OCI-LY7 (cell line): Measurements from ENCODE around the gene OR9K2. TPM values are rescaled to one million over a fixed set of nuclear protein-coding genes. Genes with fewer than 3 reads are reported as not detected.
A peak's percentile ranks its signal among the peaks of the same experiment; 100 is the strongest.
"Not testable (repeated sequence)": the region's sequence is repeated elsewhere in the genome, so short reads cannot be mapped to it uniquely, and the experiment has no call there.

Experiments
- BruUV-seq: library from RNA; stranded (reverse); fragments of 400-500 nt; replicated peaks from 2 replicates; lab custom pipeline; 2021; lab: Mats Ljungman, UMichigan
- CTCF ChIA-PET: fragments of 300-600 bp; sonication (Branson Sonifier 250); formaldehyde crosslinking; loops from one replicate; lab custom pipeline; 2022; ENCODE audit warnings: antibody characterized with exemption; ENCODE audit not compliant: unreplicated experiment; lab: Charles Lee
- POLR2A ChIA-PET: fragments of 300-600 bp; sonication (Branson Sonifier 250); formaldehyde crosslinking; loops from one replicate; lab custom pipeline; 2022; ENCODE audit warnings: antibody characterized with exemption; lab: Charles Lee
- DNase-seq: peaks from one replicate; pipeline ENCODE4 v3.0.0-alpha.2; 2015; ENCODE audit warnings: low spot score
- H2AFZ ChIP-seq: fragments of 200-600 bp; sonication (generic), shearing (Covaris generic); 2 replicates; pipeline ENCODE4 v1.6.1; 2014; ENCODE audit warnings: mild to moderate bottlenecking, antibody characterized with exemption, low read length, moderate library complexity
- H3K27ac ChIP-seq: fragments of 200-600 bp; sonication (generic); 2 replicates; pipeline ENCODE4 v1.5.1; 2014; ENCODE audit warnings: mixed run types, low read depth, mild to moderate bottlenecking, moderate library complexity, low read length, inconsistent platforms; ENCODE audit not compliant: poor library complexity, severe bottlenecking
- H3K36me3 ChIP-seq: fragments of 200-600 bp; sonication (generic); 2 replicates; pipeline ENCODE4 v1.6.1; 2014; ENCODE audit warnings: mild to moderate bottlenecking, antibody characterized with exemption, low read length, moderate library complexity, mixed read lengths; ENCODE audit not compliant: insufficient read depth
- H3K4me1 ChIP-seq: fragments of 200-600 bp; sonication (generic); 2 replicates; pipeline ENCODE4 v1.5.1; 2014; ENCODE audit warnings: mild to moderate bottlenecking, low read length; ENCODE audit not compliant: insufficient read depth, poor library complexity, severe bottlenecking
- H3K4me2 ChIP-seq: fragments of 200-600 bp; sonication (generic); 2 replicates; pipeline ENCODE4 v1.6.1; 2014; ENCODE audit warnings: mild to moderate bottlenecking, low read length
- H3K4me3 ChIP-seq: fragments of 200-600 bp; sonication (generic); 2 replicates; pipeline ENCODE4 v1.5.1; 2014; ENCODE audit warnings: mild to moderate bottlenecking, low read depth, low read length; ENCODE audit not compliant: poor library complexity, severe bottlenecking
- H3K79me2 ChIP-seq: fragments of 200-600 bp; sonication (generic); 2 replicates; pipeline ENCODE4 v1.6.1; 2016; ENCODE audit warnings: low read depth, mild to moderate bottlenecking, low read length, moderate library complexity, mixed read lengths; ENCODE audit not compliant: insufficient read depth
- H3K9me2 ChIP-seq: fragments of 200-600 bp; sonication (generic); 2 replicates; pipeline ENCODE4 v1.6.1; 2016; ENCODE audit warnings: mild to moderate bottlenecking, low read length, mixed read lengths; ENCODE audit not compliant: insufficient read depth
- H3K9me3 ChIP-seq: fragments of 200-600 bp; sonication (generic); 2 replicates; pipeline ENCODE4 v1.6.1; 2014; ENCODE audit warnings: mild to moderate bottlenecking, mixed run types, low read length, mixed read lengths
- H4K20me1 ChIP-seq: fragments of 200-600 bp; sonication (generic); 2 replicates; pipeline ENCODE4 v1.6.1; 2014; ENCODE audit warnings: mild to moderate bottlenecking, antibody characterized with exemption, low read length, moderate library complexity, mixed read lengths; ENCODE audit not compliant: insufficient read depth
- EZH2phosphoT487 ChIP-seq: fragments of 200-600 bp; sonication (generic); IDR thresholded peaks from 2 replicates; pipeline ENCODE4 v1.6.1; 2018; ENCODE audit warnings: low read depth, borderline replicate concordance, mild to moderate bottlenecking, mixed run types, antibody characterized with exemption, low read length, moderate library complexity, mixed read lengths
- intact Hi-C: fragments of 100-400 bp; cut with micrococcal nuclease; formaldehyde crosslinking; loops from one replicate; pipeline ENCODE4 v1.10.0; 2022; ENCODE audit not compliant: unreplicated experiment
- total RNA-seq, 2 experiments: library from RNA; depleted of rRNA in 1 of 2; stranded (reverse); fragments of >200 nt in 1 of 2; shearing (Covaris generic) in 1 of 2; gene quantifications; 2 replicates each; pipeline ENCODE4 v1.2.3, GENCODE V29; 2014 to 2022
- TF ChIP-seq, protein P1 (sequence below): fragments of 200-600 bp; sonication (generic); conservative IDR thresholded peaks from 2 replicates; pipeline ENCODE4 v1.5.1; 2014; ENCODE audit warnings: mild to moderate bottlenecking, antibody characterized with exemption, low read length, moderate library complexity, mixed read lengths

OR9K2 gene
- total RNA-seq, 2 experiments from 2014 or later = not detected

DNA sequence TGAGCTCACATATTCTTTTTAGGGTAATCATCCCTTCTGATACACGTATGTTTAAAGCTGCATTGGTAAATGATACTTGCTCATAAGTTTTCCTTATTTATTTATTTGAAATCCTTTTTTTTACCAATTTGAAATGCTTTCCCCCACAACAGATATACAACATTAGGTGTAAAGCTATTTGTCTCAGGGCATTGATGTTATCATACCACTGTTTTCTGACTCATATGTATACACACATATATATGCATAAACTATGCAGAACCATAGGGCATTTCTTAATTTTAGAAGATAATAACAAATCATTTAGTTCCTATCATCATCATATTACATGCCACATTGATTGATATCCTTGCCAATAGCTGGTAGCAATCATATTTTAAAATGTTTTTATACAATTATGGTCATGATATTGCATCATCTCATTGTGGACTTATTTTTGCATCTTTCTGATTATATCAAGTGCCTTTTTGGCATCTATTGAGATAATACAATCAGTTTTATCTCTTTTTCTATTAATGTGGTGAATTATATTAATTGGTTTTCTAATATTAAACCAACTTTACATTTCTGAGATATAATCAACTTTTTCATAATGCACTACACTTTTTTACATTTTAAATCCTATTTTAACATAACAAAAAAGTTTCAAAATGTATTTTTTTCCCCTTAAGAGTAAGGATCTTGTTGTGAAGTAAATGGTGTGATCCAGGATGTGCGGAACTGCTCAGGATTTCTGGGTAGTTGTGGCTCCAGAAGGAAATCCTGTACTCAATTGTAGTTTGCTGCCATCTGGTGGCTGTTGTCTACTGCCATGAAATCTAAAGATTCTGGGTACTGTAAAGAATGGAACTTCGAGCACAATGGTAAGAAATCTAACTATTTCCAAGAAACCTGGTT lies 16.7 kb downstream of the OR9K2 start:
- no peaks in the 10 kb centered on the region for H4K20me1 ChIP-seq
- ChIA-PET CTCF (interaction anchor here (0.7 to 1.0 kb wide), 3 partner anchors 71 to 393 kb away, joined by 3 read pairs; no protein-coding TSS in a partner anchor), POLR2A (interaction anchor here (0.6 kb wide), 1 partner anchor 8 kb away, joined by 3 read pairs; no protein-coding TSS in a partner anchor)
- H3K4me3 ChIP-seq = no peak overlapping the region
- BruUV-seq = no TSS peak
- no peak overlapping the region for H3K27ac ChIP-seq
- no peaks in the 10 kb centered on the region for H3K79me2 ChIP-seq
- peak; percentile 76 for DNase-seq
- no peaks in the 10 kb centered on the region for H3K36me3 ChIP-seq
- H3K4me2 ChIP-seq = no peak overlapping the region
- 0 out of 2 replicates have a peak overlapping the region, but pooled peaks have one; percentile 44 for H2AFZ ChIP-seq
- H3K9me2 ChIP-seq = no peaks in the 10 kb centered on the region
- intact Hi-C loops = loop anchor here (1.0 to 5.0 kb wide), 3 partner anchors 71 to 391 kb away; no protein-coding TSS in a partner anchor
- no peak for TF ChIP-seq EZH2phosphoT487
- TF ChIP-seq, protein P1, sequence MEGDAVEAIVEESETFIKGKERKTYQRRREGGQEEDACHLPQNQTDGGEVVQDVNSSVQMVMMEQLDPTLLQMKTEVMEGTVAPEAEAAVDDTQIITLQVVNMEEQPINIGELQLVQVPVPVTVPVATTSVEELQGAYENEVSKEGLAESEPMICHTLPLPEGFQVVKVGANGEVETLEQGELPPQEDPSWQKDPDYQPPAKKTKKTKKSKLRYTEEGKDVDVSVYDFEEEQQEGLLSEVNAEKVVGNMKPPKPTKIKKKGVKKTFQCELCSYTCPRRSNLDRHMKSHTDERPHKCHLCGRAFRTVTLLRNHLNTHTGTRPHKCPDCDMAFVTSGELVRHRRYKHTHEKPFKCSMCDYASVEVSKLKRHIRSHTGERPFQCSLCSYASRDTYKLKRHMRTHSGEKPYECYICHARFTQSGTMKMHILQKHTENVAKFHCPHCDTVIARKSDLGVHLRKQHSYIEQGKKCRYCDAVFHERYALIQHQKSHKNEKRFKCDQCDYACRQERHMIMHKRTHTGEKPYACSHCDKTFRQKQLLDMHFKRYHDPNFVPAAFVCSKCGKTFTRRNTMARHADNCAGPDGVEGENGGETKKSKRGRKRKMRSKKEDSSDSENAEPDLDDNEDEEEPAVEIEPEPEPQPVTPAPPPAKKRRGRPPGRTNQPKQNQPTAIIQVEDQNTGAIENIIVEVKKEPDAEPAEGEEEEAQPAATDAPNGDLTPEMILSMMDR = peak; percentile 93
- no peaks in the 10 kb centered on the region for H3K4me1 ChIP-seq
- no peaks in the 10 kb centered on the region for H3K9me3 ChIP-seq

DNA sequence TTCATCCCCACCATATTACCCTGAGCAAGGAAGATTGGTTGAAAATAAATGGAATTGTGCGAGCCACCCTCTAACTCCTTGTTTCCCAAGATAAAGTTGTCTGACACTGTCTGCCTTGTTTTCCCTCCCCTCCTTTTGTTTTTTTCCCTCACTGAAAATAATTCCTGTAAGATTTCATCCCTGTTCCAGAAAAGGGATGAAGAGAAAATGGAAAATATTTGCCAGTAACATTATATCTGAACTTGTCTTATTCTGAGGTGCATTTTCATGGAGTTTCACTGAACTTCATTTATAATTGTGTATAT lies 17.3 kb downstream of the OR9K2 start:
- H3K79me2 ChIP-seq = no peaks in the 10 kb centered on the region
- H2AFZ ChIP-seq = no peak overlapping the region
- no peak overlapping the region for H3K4me2 ChIP-seq
- H3K27ac ChIP-seq = no peak overlapping the region
- no peaks in the 10 kb centered on the region for H3K36me3 ChIP-seq
- no TSS peak for BruUV-seq
- no peak for TF ChIP-seq EZH2phosphoT487
- TF ChIP-seq, protein P1 = peak; percentile 42; the same call in 1 of the 2 replicates
- no peaks in the 10 kb centered on the region for H3K9me3 ChIP-seq
- no peak overlapping the region for H3K4me3 ChIP-seq
- H3K9me2 ChIP-seq = no peaks in the 10 kb centered on the region
- CTCF ChIA-PET = no interaction called here
- no peak for DNase-seq
- intact Hi-C loops = loop anchor here (1.0 to 5.0 kb wide), 3 partner anchors 71 to 391 kb away; no protein-coding TSS in a partner anchor
- no peaks in the 10 kb centered on the region for H3K4me1 ChIP-seq
- POLR2A ChIA-PET = no interaction called here
- H4K20me1 ChIP-seq = no peaks in the 10 kb centered on the region

DNA sequence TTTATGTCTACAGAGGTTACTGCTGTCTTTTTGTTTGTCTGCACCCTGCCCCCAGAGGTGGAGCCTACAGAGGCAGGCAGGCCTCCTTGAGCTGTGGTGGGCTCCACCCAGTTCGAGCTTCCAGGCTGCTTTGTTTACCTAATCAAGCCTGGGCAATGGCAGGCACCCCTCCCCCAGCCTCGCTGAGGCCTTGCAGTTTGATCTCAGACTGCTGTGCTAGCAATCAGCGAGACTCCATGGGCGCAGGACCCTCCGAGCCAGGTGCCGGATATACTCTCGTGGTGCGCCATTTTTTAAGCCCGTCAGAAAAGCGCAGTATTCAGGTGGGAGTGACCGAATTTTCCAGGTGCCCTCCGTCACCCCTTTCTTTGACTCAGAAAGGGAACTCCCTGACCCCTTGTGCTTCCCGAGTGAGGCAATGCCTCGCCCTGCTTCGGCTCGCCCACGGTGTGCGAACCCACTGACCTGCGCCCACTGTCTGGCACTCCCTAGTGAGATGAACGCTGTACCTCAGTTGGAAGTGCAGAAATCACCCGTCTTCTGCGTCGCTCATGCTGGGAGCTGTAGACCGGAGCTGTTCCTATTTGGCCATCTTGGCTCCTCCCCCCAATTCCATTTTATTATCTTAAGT lies 40.9 kb downstream of the OR9K2 start:
- intact Hi-C loops, H3K9me3 ChIP-seq, H3K79me2 ChIP-seq, H3K4me3 ChIP-seq, H3K4me2 ChIP-seq, H4K20me1 ChIP-seq, H3K36me3 ChIP-seq, H3K27ac ChIP-seq, DNase-seq, H3K4me1 ChIP-seq, H3K9me2 ChIP-seq, H2AFZ ChIP-seq, BruUV-seq, CTCF ChIA-PET: not testable (repeated sequence)
- POLR2A ChIA-PET = interaction anchor here (0.7 to 1.0 kb wide), 2 partner anchors 8 to 449 kb away, joined by 3 read pairs; no protein-coding TSS in a partner anchor
